GM23338 (cell line): ENCODE measurements around the gene AKAP13.
"Not testable (repeated sequence)": the region's sequence is repeated elsewhere in the genome, so short reads cannot be mapped to it uniquely, and the experiment has no call there.

ENCODE experiments used
- POLR2AphosphoS5 ChIP-seq: IDR thresholded peaks from 2 replicates; pipeline ENCODE4 v1.6.1; 2016; ENCODE audit warnings: antibody characterized with exemption, low read depth
- TF ChIP-seq, protein P1 (sequence below), 2 experiments: fragments of 200-600 bp in 1 of 2; sonication (generic) in 1 of 2; conservative IDR thresholded peaks; 2 replicates each; pipeline versions ENCODE4 v1.5.1 to v1.6.1; 2016 to 2017; ENCODE audit warnings: antibody characterized with exemption in 2 of 2, low read depth in 2 of 2, mild to moderate bottlenecking in 2 of 2, moderate library complexity in 1 of 2

GRCh38 chr15:85481543-85481942, 101.1 kb downstream of the AKAP13 start:
- TF ChIP-seq, protein P1, sequence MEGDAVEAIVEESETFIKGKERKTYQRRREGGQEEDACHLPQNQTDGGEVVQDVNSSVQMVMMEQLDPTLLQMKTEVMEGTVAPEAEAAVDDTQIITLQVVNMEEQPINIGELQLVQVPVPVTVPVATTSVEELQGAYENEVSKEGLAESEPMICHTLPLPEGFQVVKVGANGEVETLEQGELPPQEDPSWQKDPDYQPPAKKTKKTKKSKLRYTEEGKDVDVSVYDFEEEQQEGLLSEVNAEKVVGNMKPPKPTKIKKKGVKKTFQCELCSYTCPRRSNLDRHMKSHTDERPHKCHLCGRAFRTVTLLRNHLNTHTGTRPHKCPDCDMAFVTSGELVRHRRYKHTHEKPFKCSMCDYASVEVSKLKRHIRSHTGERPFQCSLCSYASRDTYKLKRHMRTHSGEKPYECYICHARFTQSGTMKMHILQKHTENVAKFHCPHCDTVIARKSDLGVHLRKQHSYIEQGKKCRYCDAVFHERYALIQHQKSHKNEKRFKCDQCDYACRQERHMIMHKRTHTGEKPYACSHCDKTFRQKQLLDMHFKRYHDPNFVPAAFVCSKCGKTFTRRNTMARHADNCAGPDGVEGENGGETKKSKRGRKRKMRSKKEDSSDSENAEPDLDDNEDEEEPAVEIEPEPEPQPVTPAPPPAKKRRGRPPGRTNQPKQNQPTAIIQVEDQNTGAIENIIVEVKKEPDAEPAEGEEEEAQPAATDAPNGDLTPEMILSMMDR (conservative IDR thresholded peaks at IDR 0.05; ENCODE audit: low read depth in 2 of 2): not testable (repeated sequence)
- not testable (repeated sequence) for TF ChIP-seq POLR2AphosphoS5
